Right lobe of liver (tissue), 4 donors: ENCODE results near the gene ADAM10.

Source experiments
- CTCF ChIP-seq, 4 donors: fragments of 200-600 bp in 3 of 4; fragments of 450-650 bp in 1 of 4; IDR thresholded peaks; one replicate each; pipeline versions ENCODE4 v1.5.1 to v1.8.0; 2016 to 2022; ENCODE audit warnings: antibody characterized with exemption in 4 of 4, mild to moderate bottlenecking in 2 of 4
- POLR2A ChIP-seq: fragments of 450-650 bp; IDR thresholded peaks from one replicate; pipeline ENCODE4 v1.6.1; 2017; ENCODE audit warnings: antibody characterized with exemption, mild to moderate bottlenecking
- donor health status: DM: no; HTN: no; CAD: no.
- donor health status: DM: no; HTN: no; CAD: no.
- donor health status: DM: no; HTN: yes; CAD: no.

GRCh38 chr15:58755956-58756355, 6.4 kb upstream of the ADAM10 start:
- no peak for TF ChIP-seq CTCF (IDR thresholded peaks at IDR 0.05)
- TF ChIP-seq POLR2A: no peak
